GM19025 (cell line): ENCODE measurements around the gene MAML3.

Source experiments
- ATAC-seq: cut with Tn5 transposase; IDR thresholded peaks from one replicate; pipeline ENCODE4 v1.9.1; 2021; ENCODE audit warnings: mild to moderate bottlenecking, low read depth, moderate library complexity; ENCODE audit not compliant: unreplicated experiment

Gene MAML3

DNA sequence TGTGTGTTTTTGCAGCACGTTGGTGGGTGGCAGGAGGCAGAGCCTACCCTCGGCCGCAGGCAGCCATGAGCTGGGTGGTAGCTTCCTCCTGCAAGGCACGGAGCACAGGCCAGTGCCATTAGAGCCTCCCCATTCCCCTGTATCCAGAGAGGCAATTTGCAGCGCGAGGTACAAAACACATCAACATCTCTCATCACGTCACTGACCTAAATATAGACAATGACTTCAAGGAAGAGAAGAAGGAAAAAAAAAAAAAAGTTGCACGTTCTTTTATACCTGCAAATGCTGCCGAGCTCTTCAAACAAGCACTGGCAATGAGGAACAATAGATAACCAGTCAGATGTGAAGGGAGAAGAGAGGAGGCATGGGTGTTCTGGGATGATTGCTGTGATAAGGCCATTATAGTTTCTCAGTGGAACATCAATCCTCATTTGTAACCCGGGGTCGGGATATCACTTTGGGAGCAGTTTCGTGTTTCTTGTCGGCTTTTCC is 328.4 kb downstream of the MAML3 start:
- ATAC-seq, result no peak

DNA sequence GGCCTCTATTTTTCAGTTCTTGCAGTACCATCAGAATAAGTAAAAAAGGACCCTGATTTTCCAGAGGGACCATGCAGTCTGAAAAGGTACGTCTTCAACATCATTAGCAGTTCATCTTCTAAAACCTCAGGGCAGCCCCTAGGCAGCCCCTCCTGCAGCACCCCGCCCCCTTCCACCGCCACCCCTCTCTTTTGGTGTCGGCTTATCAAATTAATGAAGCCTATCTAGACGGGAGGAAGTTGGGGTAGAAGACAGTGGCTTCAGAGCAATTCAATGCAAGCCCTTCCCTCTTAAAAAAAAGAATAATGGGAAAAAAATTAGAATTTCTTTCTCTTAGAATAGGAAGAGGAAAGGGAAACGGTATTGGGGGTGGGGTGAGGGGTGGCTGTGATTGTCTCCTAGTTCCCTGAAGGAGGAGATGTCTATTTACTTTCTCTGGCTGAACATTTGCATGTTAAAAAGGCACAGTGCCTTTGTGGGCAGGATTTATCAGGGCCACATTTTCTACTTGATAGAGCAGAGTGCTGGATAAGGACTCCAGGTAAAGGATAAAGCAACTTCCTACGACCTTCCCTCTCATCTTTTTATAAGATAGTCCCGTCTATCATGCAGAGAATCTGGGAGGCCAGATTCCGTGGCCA is 329.0 kb downstream of the MAML3 start:
- no peak for ATAC-seq

GRCh38 chr4:139823746-139824145 is 330.2 kb downstream of the MAML3 start:
- no peak for ATAC-seq

- no peak for ATAC-seq
These were observed 330.6 kb downstream of the MAML3 start for GRCh38 chr4:139823345-139823744.

DNA sequence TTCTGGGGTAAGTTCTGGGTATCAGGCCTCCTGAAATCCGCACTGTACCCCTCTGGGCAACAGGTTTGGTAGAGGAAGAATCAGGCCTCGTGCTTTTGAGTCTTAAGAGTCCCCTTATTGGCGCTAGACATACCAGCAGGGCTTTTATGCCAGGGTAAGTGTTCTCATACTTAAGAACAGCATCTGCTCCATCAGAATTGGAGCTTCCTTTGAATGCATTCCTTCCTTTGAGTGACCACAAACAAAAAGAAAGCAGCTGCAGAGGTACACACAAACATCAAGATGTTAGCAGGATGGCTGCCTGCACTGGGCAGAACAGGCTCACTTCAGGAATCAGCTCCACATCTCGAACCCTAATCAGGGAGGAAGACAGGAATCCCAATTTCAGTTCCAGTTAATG is 331.6 kb downstream of the MAML3 start:
- no peak for ATAC-seq

DNA sequence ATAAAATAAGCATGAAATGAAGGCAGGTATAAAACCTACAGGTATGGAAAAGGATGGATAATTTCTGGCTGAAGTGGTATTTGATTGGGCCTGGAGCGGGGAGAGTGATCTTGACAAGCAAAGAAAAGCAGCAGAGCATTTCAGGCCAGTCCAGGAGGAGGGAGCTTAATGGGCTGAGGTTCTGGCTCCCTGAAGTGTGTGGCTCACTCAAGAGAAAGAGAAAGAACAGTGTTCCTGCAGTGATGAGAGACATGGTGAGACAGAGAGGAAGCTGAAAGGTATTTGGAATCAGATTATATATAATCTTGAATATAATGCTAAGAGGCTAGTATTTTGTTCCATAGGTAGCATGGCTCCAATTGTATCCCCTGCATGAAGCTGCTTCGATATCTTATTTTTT is 334.9 kb downstream of the MAML3 start:
- ATAC-seq, result no peak

DNA sequence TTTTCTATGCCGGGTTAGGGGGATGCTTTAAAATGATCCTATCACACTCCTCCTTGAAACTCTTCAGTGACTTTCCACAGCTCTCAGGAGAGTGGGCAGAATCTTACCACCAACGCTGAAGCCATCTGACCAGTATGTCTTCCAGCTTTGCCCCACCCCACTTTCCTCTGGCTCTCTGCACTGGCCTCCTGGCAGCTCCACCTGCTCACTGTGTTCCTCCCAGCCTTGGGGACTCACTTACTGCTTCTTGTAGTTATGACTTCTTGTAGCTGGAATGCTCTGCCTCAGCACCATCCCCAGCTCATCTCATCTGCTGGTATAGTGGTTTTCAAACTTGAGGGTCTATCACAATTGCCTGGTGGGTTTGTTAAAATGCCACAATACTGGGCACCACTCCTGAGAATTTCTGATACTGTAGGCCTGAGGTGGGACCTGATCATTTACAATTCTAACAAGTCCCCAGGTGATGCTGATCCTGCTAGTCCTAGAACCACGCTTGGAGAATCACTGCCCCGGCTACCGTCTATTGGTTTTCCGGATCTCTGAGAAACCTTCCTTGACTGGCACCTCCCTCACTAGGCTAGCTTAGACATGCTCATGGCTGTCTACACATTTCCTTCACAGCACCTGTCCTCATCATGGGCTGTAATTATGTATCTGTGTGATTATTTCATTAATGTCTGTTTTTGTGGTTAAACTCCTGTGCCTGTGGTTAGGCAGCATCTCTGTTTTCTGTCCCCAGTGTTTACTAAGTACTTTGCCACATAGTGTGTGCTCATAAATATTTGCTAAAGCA is 336.1 kb downstream of the MAML3 start:
- no peak for ATAC-seq

- ATAC-seq, result no peak
These were observed 337.1 kb downstream of the MAML3 start for GRCh38 chr4:139816856-139817255.

DNA sequence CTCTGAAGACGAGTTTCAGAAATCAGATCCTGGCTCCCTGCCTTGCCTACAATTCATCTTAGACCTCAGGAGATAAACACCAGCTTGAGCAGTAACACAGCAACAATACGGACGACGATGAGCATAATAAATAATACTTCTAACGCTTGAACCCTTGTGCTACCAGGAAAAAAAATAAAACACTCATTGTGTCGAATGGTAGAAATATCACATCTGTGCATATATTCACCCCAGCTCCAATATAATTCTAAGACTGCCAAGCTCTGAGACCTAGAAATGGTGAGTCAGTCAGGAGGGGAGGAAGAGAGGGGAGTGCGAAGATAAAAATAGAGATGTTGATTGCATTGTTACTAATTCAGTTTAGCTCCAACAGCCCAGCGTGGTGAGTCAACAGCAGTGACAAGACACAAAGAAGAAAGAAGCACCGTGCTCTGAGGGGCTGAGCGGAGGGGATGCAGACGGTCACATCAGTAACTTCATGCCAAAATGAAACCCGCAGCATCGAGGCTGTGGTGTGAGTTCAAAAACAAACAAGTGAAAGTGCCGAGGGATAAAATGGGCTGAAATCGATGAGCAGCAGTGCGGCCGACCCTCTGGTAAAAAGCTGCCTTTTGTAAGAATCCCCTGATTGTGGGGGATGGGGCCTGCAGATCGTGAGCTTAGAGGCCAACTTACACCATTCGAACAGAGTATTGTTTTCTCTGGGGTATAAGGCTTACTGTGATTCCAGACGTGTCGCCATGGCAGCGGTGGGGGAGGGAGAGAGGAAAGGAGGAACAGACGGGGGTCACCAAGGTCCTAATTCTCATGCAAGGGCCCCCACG is 338.0 kb downstream of the MAML3 start:
- ATAC-seq, result no peak

GRCh38 chr4:139814323-139815015 is 339.5 kb downstream of the MAML3 start:
- ATAC-seq, result no peak

GRCh38 chr4:139813881-139814280 is 340.1 kb downstream of the MAML3 start:
- ATAC-seq, result no peak

DNA sequence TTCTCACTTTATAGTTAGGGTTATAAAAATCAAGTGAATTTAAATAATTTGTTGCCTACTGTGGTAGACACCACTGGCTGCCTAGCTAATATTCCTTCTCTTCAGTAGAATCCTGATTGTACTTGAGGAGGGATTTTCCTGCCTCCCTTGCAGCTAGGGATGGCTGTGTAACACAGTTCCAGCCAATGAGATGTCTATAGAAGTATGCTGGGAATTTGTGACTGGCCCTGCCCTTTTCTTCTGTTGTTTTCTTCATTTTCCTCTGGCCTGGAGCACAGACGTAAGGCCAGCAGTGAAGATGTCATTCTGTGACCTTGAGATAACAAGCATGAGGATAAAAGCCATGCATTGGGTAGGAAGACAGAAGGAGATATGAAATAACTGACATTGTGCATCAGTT is 343.3 kb downstream of the MAML3 start:
- no peak for ATAC-seq

- no peak for ATAC-seq
These were observed 344.2 kb downstream of the MAML3 start for GRCh38 chr4:139809757-139810140.

DNA sequence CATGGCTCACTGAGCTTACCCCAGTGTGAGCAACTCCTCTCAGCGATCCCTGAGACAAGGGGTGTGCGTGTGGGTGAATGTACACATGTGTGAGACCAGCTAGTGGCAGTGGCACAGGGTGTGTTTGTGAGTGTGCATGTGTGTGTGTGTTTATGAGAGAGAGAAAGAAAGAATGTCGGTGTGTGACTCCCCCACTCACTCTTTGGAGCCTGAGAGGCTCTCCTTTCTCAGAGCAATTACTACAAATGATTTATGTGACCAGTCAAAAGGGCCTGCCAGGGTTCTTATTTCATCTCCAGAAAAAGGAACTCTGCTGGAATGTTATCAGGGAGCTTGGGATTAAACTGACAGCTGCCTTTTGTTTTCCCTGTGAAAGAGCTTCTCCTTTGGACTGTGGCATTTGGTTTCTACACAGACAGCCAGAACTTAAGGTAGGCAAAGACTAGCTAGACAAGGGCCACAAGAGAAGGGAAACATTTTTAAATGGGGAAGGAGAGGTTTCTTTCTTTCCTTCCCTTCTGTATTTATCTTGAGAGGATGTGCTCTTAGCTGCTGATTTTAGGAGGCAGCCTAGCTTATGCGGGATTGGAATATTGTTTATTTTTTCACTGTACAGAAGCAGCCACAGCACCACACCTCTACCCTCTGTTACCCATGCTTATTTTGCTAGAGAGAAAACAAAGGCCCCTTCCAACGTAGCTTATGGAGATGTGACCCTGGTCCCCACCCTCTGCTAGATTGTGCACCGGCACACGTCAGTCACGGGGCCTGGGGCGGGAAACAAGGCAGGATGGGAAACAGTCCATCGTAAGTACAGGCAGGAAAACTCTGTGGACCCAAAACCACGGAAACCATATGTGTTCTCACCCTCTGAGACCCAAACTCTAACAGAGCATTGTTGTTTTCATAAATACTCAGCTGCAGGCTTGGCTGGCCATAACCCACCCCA is 344.9 kb downstream of the MAML3 start:
- no peak for ATAC-seq

- ATAC-seq, result no peak
These were observed 345.6 kb downstream of the MAML3 start for GRCh38 chr4:139808381-139808807.

GRCh38 chr4:139807483-139807882 is 346.5 kb downstream of the MAML3 start:
- no peak for ATAC-seq

DNA sequence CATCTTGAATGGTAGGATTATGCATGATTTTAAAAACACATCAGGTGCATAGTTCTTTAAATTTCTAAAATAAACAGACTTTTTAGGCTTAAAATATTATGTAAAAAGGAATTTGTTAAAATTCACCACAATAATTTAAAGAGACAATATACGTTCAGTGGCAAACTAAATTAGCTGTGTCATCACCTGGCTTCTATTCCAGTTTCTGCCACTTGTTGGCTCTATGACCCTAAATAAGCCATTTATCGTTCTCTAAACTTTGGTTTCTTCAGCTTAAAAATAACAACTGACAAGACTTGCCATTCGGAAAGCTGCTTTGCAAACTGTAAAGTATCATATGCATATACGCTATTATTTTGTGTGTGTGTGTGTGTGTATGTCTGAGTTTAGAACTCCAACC is 347.1 kb downstream of the MAML3 start:
- ATAC-seq, result no peak

DNA sequence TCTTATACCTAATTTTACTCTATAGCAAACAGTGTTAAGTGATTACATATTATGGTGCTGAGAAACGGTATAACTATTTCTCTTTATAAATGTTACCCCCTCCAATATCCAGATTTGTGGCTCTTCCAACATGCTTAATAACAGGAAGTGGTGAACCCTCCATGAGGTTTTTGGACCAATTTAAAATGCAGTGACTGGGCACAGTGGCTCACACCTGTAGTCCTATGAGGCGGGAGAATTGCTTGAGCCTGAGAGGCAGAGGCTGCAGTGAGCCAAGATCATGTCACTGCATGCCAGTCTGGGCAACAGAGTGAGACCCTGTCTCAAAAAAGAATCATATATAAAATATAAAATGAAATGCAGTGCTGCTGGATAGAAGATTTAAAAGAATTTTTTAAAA is 351.1 kb downstream of the MAML3 start:
- no peak for ATAC-seq

DNA sequence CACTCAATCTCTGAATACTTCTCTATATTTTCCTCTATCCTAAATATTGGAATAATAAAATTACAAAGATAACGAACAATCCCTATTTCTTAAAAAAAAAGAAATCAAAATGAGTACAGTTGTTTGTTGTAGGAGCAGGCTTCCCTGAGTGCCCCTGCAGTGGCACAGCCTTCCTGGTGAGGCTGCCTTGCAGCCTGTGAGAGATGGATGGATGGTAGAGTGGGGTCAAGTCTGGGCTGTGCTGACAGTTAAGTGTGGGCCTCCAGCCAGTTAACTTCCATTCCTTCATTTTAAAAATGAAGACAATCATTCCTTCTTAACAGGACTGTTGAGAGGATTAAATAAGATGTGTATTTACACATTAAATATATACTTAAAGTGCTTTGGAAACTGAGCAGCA is 351.5 kb downstream of the MAML3 start:
- no peak for ATAC-seq

- no peak for ATAC-seq
These were observed 352.1 kb downstream of the MAML3 start for GRCh38 chr4:139801895-139802294.
